Skeletal muscle satellite cell (primary cell): ENCODE data around the gene JPT2.
"Not testable (repeated sequence)": the region's sequence is repeated elsewhere in the genome, so short reads cannot be mapped to it uniquely, and the experiment has no call there.

ENCODE experiments used
- H3K27me3 ChIP-seq: 2 replicates; pipeline ENCODE4 v1.7.0; 2013; ENCODE audit warnings: low read length; ENCODE audit not compliant: control insufficient read depth, insufficient read depth
- H3K36me3 ChIP-seq: 2 replicates; pipeline ENCODE4 v1.7.0; 2013; ENCODE audit warnings: mild to moderate bottlenecking, control low read depth, low read length; ENCODE audit not compliant: insufficient read depth
- H3K4me1 ChIP-seq: 2 replicates; pipeline ENCODE4 v1.7.0; 2013; ENCODE audit warnings: low read length; ENCODE audit not compliant: control insufficient read depth, insufficient read depth
- H3K4me2 ChIP-seq: 2 replicates; pipeline ENCODE4 v1.7.0; 2013; ENCODE audit warnings: mild to moderate bottlenecking, low read length
- H3K4me3 ChIP-seq: 2 replicates; pipeline ENCODE4 v1.7.0; 2013; ENCODE audit warnings: low read length
- H3K9ac ChIP-seq: 2 replicates; pipeline ENCODE4 v1.7.0; 2013; ENCODE audit warnings: mild to moderate bottlenecking, low read depth, low read length, moderate library complexity
- H3K9me3 ChIP-seq: replicated peaks from 2 replicates; pipeline ENCODE4 v1.7.0; 2013; ENCODE audit warnings: mild to moderate bottlenecking, control low read depth, low read length

The JPT2 gene

GRCh38 chr16:1712791-1713261 lies 34.7 kb downstream of the JPT2 start:
- no peaks in the 10 kb centered on the region for H3K9me3 ChIP-seq
- H3K27me3 ChIP-seq = no peaks in the 10 kb centered on the region
- H3K9ac ChIP-seq = no peak overlapping the region
- H3K36me3 ChIP-seq = peaks cover 5% of the 10 kb centered on the region
- peaks cover 29% of the 10 kb centered on the region for H3K4me1 ChIP-seq
- no peak overlapping the region for H3K4me2 ChIP-seq
- no peak overlapping the region for H3K4me3 ChIP-seq

- peaks cover 24% of the 10 kb centered on the region for H3K4me1 ChIP-seq
- no peaks in the 10 kb centered on the region for H3K36me3 ChIP-seq
- no peaks in the 10 kb centered on the region for H3K27me3 ChIP-seq
- no peak overlapping the region for H3K4me2 ChIP-seq
- H3K9ac ChIP-seq = no peak overlapping the region
- no peak overlapping the region for H3K4me3 ChIP-seq
- no peaks in the 10 kb centered on the region for H3K9me3 ChIP-seq
Observed at GRCh38 chr16:1713331-1713730, 35.3 kb downstream of the JPT2 start.

- H3K4me3 ChIP-seq = no peak overlapping the region
- H3K9ac ChIP-seq = no peak overlapping the region
- no peaks in the 10 kb centered on the region for H3K9me3 ChIP-seq
- peaks cover 18% of the 10 kb centered on the region for H3K4me1 ChIP-seq
- H3K27me3 ChIP-seq = no peaks in the 10 kb centered on the region
- no peaks in the 10 kb centered on the region for H3K36me3 ChIP-seq
- no peak overlapping the region for H3K4me2 ChIP-seq
Observed at GRCh38 chr16:1713933-1714332, 35.9 kb downstream of the JPT2 start.

- Histone ChIP-seq H3K9ac (no peak overlapping the region), H3K4me1 (peaks cover 11% of the 10 kb centered on the region), H3K4me3 (no peak overlapping the region), H3K4me2 (no peak overlapping the region), H3K9me3 (no peaks in the 10 kb centered on the region), H3K36me3 (no peaks in the 10 kb centered on the region), H3K27me3 (no peaks in the 10 kb centered on the region)
Observed at GRCh38 chr16:1715220-1715619, 37.1 kb downstream of the JPT2 start.

GRCh38 chr16:1718236-1718635 lies 40.2 kb downstream of the JPT2 start:
- not testable (repeated sequence) for H3K9me3 ChIP-seq, H3K27me3 ChIP-seq, H3K4me2 ChIP-seq, H3K9ac ChIP-seq, H3K36me3 ChIP-seq, H3K4me3 ChIP-seq
- peaks cover 16% of the 10 kb centered on the region for H3K4me1 ChIP-seq

- not testable (repeated sequence) for H3K4me3 ChIP-seq, H3K27me3 ChIP-seq, H3K36me3 ChIP-seq, H3K9ac ChIP-seq, H3K4me2 ChIP-seq, H3K9me3 ChIP-seq
- peaks cover 20% of the 10 kb centered on the region for H3K4me1 ChIP-seq
Observed at GRCh38 chr16:1719559-1720229, 41.6 kb downstream of the JPT2 start.

GRCh38 chr16:1721372-1721771 lies 43.3 kb downstream of the JPT2 start:
- H3K9ac ChIP-seq = no peak overlapping the region
- no peak overlapping the region for H3K4me3 ChIP-seq
- no peaks in the 10 kb centered on the region for H3K9me3 ChIP-seq
- no peak overlapping the region for H3K4me2 ChIP-seq
- H3K36me3 ChIP-seq = peaks cover 10% of the 10 kb centered on the region
- no peaks in the 10 kb centered on the region for H3K27me3 ChIP-seq
- H3K4me1 ChIP-seq = peaks cover 20% of the 10 kb centered on the region

- H3K4me1 ChIP-seq = peaks cover 20% of the 10 kb centered on the region
- H3K9ac ChIP-seq = no peak overlapping the region
- H3K4me2 ChIP-seq = no peak overlapping the region
- peaks cover 24% of the 10 kb centered on the region for H3K36me3 ChIP-seq
- no peaks in the 10 kb centered on the region for H3K9me3 ChIP-seq
- no peak overlapping the region for H3K4me3 ChIP-seq
- no peaks in the 10 kb centered on the region for H3K27me3 ChIP-seq
Observed at GRCh38 chr16:1723450-1724147, 45.5 kb downstream of the JPT2 start.

GRCh38 chr16:1724491-1724890 lies 46.4 kb downstream of the JPT2 start:
- Histone ChIP-seq H3K4me3 (no peak overlapping the region), H3K36me3 (peaks cover 32% of the 10 kb centered on the region)

GRCh38 chr16:1726661-1727502 lies 48.8 kb downstream of the JPT2 start:
- Histone ChIP-seq H3K9me3 (no peaks in the 10 kb centered on the region), H3K36me3 (peaks cover 40% of the 10 kb centered on the region), H3K4me2 (no peak overlapping the region), H3K9ac (no peak overlapping the region), H3K27me3 (no peaks in the 10 kb centered on the region), H3K4me3 (no peak overlapping the region), H3K4me1 (peaks cover 16% of the 10 kb centered on the region)

More at GRCh38 chr16:1724491-1724890, 46.4 kb downstream of the JPT2 start:
- H3K27me3 ChIP-seq = no peaks in the 10 kb centered on the region
- H3K4me1 ChIP-seq = peaks cover 20% of the 10 kb centered on the region
- no peaks in the 10 kb centered on the region for H3K9me3 ChIP-seq
- H3K4me2 ChIP-seq = no peak overlapping the region
- H3K9ac ChIP-seq = no peak overlapping the region
